ENCODE results near the gene UTS2B.

The UTS2B gene

DNA sequence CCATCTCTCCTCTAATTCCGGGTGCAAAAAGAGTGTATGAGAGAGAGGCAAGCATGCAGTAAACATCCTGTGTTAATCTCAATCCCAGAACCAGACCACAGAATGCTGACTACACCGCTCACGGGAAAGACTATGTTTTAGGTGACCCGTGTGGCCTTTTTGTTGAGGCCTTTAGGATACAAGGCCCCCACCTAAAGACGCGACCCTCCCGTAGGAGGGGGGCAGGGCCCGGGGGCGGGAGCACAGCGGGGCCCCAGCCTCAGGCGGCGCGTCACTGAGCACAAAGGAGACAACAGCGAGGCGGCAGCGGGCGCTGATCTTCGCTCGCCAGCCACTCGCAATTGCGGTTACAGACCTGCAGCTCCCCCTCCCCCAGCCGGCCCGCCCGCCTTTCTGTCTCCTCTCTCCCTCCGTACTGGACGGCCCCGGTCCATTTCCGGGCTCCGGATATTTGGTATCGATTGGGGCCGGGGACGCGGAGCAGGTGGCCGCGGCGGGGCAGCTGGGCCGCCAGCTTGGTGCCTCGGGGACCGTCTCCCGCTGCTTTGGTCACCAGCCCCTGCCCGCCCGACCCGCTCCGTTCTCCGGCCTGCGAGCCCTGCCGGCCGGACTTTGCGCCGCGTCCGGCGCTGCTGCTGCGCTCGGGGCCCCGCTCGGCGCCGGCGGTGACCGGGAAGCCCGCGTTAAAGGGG is 1.2 kb downstream of the UTS2B start, which contains the start of gene CCDC50 (continued):
- TF ChIP-seq ZNF292 (tag by site-specific recombination; IDR thresholded peaks at IDR 0.05; ENCODE audit: borderline replicate concordance, low read depth) (no peak), ZNF558 (tag by site-specific recombination; IDR thresholded peaks at IDR 0.05) (no peak), ZNF274 (IDR thresholded peaks at IDR 0.05; ENCODE audit: low read length) (no peak), ZNF274 (tag by site-specific recombination; IDR thresholded peaks at IDR 0.05; ENCODE audit: borderline replicate concordance) (no peak), YY1 (tag by site-specific recombination; IDR thresholded peaks at IDR 0.05) (no peak), ZNF211 (tag by site-specific recombination; IDR thresholded peaks at IDR 0.05; ENCODE audit: low read depth) (no peak), ZNF837 (tag by site-specific recombination; IDR thresholded peaks at IDR 0.05) (no peak), SP3 (tag by site-specific recombination; IDR thresholded peaks at IDR 0.05) (peak; percentile 52), ZNF302 (tag by site-specific recombination; IDR thresholded peaks at IDR 0.05; ENCODE audit: low read depth) (no peak), HOXD13 (CRISPR knock-in tag; IDR thresholded peaks at IDR 0.05; ENCODE audit: borderline replicate concordance) (no peak), ZBTB17 (tag by site-specific recombination; IDR thresholded peaks at IDR 0.05) (peak; percentile 80), ZNF394 (tag by site-specific recombination; IDR thresholded peaks at IDR 0.05; ENCODE audit: borderline replicate concordance) (peak; percentile 51; the same call in 1 of the 2 replicates), ZNF311 (tag by site-specific recombination; IDR thresholded peaks at IDR 0.05; ENCODE audit: borderline replicate concordance) (no peak), ZNF324 (tag by site-specific recombination; IDR thresholded peaks at IDR 0.05) (no peak), ZNF155 (tag by site-specific recombination; IDR thresholded peaks at IDR 0.05) (no peak), ZNF184 (tag by site-specific recombination; IDR thresholded peaks at IDR 0.05) (no peak), OVOL3 (tag by site-specific recombination; IDR thresholded peaks at IDR 0.05) (no peak), ZNF560 (tag by site-specific recombination; IDR thresholded peaks at IDR 0.05; ENCODE audit: borderline replicate concordance) (no peak), ZNF626 (tag by site-specific recombination; IDR thresholded peaks at IDR 0.05) (no peak)
- TF ChIP-seq, protein P1, sequence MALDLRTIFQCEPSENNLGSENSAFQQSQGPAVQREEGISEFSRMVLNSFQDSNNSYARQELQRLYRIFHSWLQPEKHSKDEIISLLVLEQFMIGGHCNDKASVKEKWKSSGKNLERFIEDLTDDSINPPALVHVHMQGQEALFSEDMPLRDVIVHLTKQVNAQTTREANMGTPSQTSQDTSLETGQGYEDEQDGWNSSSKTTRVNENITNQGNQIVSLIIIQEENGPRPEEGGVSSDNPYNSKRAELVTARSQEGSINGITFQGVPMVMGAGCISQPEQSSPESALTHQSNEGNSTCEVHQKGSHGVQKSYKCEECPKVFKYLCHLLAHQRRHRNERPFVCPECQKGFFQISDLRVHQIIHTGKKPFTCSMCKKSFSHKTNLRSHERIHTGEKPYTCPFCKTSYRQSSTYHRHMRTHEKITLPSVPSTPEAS (tag by site-specific recombination; IDR thresholded peaks at IDR 0.05) = no peak
- TF ChIP-seq, protein P2, sequence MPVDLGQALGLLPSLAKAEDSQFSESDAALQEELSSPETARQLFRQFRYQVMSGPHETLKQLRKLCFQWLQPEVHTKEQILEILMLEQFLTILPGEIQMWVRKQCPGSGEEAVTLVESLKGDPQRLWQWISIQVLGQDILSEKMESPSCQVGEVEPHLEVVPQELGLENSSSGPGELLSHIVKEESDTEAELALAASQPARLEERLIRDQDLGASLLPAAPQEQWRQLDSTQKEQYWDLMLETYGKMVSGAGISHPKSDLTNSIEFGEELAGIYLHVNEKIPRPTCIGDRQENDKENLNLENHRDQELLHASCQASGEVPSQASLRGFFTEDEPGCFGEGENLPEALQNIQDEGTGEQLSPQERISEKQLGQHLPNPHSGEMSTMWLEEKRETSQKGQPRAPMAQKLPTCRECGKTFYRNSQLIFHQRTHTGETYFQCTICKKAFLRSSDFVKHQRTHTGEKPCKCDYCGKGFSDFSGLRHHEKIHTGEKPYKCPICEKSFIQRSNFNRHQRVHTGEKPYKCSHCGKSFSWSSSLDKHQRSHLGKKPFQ (tag by site-specific recombination; IDR thresholded peaks at IDR 0.05) = no peak
- TF ChIP-seq, protein P3, sequence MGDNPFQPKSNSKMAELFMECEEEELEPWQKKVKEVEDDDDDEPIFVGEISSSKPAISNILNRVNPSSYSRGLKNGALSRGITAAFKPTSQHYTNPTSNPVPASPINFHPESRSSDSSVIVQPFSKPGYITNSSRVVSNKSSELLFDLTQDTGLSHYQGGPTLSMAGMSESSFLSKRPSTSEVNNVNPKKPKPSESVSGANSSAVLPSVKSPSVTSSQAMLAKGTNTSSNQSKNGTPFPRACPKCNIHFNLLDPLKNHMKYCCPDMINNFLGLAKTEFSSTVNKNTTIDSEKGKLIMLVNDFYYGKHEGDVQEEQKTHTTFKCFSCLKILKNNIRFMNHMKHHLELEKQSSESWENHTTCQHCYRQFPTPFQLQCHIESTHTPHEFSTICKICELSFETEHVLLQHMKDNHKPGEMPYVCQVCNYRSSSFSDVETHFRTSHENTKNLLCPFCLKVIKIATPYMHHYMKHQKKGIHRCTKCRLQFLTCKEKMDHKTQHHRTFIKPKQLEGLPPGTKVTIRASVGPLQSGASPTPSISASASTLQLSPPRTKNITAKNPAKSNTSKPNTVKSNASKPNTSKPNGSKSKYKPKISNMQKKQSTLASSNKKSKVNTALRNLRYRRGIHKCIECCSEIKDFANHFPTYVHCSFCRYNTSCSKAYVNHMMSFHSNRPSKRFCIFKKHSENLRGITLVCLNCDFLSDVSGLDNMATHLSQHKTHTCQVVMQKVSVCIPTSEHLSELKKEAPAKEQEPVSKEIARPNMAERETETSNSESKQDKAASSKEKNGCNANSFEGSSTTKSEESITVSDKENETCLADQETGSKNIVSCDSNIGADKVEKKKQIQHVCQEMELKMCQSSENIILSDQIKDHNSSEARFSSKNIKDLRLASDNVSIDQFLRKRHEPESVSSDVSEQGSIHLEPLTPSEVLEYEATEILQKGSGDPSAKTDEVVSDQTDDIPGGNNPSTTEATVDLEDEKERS (tag by site-specific recombination; IDR thresholded peaks at IDR 0.05) = no peak
- TF ChIP-seq, protein P4, sequence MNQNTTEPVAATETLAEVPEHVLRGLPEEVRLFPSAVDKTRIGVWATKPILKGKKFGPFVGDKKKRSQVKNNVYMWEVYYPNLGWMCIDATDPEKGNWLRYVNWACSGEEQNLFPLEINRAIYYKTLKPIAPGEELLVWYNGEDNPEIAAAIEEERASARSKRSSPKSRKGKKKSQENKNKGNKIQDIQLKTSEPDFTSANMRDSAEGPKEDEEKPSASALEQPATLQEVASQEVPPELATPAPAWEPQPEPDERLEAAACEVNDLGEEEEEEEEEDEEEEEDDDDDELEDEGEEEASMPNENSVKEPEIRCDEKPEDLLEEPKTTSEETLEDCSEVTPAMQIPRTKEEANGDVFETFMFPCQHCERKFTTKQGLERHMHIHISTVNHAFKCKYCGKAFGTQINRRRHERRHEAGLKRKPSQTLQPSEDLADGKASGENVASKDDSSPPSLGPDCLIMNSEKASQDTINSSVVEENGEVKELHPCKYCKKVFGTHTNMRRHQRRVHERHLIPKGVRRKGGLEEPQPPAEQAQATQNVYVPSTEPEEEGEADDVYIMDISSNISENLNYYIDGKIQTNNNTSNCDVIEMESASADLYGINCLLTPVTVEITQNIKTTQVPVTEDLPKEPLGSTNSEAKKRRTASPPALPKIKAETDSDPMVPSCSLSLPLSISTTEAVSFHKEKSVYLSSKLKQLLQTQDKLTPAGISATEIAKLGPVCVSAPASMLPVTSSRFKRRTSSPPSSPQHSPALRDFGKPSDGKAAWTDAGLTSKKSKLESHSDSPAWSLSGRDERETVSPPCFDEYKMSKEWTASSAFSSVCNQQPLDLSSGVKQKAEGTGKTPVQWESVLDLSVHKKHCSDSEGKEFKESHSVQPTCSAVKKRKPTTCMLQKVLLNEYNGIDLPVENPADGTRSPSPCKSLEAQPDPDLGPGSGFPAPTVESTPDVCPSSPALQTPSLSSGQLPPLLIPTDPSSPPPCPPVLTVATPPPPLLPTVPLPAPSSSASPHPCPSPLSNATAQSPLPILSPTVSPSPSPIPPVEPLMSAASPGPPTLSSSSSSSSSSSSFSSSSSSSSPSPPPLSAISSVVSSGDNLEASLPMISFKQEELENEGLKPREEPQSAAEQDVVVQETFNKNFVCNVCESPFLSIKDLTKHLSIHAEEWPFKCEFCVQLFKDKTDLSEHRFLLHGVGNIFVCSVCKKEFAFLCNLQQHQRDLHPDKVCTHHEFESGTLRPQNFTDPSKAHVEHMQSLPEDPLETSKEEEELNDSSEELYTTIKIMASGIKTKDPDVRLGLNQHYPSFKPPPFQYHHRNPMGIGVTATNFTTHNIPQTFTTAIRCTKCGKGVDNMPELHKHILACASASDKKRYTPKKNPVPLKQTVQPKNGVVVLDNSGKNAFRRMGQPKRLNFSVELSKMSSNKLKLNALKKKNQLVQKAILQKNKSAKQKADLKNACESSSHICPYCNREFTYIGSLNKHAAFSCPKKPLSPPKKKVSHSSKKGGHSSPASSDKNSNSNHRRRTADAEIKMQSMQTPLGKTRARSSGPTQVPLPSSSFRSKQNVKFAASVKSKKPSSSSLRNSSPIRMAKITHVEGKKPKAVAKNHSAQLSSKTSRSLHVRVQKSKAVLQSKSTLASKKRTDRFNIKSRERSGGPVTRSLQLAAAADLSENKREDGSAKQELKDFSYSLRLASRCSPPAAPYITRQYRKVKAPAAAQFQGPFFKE (tag by site-specific recombination; IDR thresholded peaks at IDR 0.05; ENCODE audit: borderline replicate concordance) = no peak
- TF ChIP-seq, protein P5, sequence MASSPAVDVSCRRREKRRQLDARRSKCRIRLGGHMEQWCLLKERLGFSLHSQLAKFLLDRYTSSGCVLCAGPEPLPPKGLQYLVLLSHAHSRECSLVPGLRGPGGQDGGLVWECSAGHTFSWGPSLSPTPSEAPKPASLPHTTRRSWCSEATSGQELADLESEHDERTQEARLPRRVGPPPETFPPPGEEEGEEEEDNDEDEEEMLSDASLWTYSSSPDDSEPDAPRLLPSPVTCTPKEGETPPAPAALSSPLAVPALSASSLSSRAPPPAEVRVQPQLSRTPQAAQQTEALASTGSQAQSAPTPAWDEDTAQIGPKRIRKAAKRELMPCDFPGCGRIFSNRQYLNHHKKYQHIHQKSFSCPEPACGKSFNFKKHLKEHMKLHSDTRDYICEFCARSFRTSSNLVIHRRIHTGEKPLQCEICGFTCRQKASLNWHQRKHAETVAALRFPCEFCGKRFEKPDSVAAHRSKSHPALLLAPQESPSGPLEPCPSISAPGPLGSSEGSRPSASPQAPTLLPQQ (tag by site-specific recombination; IDR thresholded peaks at IDR 0.05) = no peak

All from HEK293 (cell line).